Endothelial cell of umbilical vein (primary cell): ENCODE data around the gene PROZ. TPM values are rescaled to one million over a fixed set of nuclear protein-coding genes. Genes with fewer than 3 reads are reported as not detected.

Experiments used
- BruUV-seq: library from RNA; stranded (reverse); fragments of 400-500 nt; replicated peaks from 2 replicates; lab custom pipeline; 2021; lab: Mats Ljungman, UMichigan
- CTCF ChIA-PET: fragments of 300-600, 350-600 bp; sonication (Branson Sonifier 250); formaldehyde crosslinking; loops from one replicate; lab custom pipeline; 2021; ENCODE audit warnings: antibody characterized with exemption, inconsistent platforms; lab: Charles Lee
- POLR2A ChIA-PET: fragments of 300-600, 350-600 bp; sonication (Branson Sonifier 250); formaldehyde crosslinking; loops from one replicate; lab custom pipeline; 2021; ENCODE audit warnings: antibody characterized with exemption, inconsistent platforms; lab: Charles Lee
- DNase-seq: peaks from one replicate; pipeline ENCODE4 v3.0.0-alpha.2; 2011; ENCODE audit warnings: low read depth, low spot score
- FAIRE-seq: peaks from 2 replicates; lab custom pipeline; 2011; peaks lifted over from hg19 to GRCh38; lab: Jason Lieb, UNC
- H2AFZ ChIP-seq: 2 replicates; pipeline ENCODE4 v1.6.0; 2012; ENCODE audit warnings: low read depth, low read length, control low read depth, inconsistent platforms
- H3K27ac ChIP-seq: 2 replicates; pipeline ENCODE4 v1.5.1; 2011; ENCODE audit warnings: low read depth, mild to moderate bottlenecking, control low read depth, low read length, moderate library complexity; ENCODE audit not compliant: insufficient read depth
- H3K27me3 ChIP-seq, 2 experiments: 2 replicates each; pipeline versions ENCODE4 v1.6.0 to v1.6.1; 2011; ENCODE audit warnings: low read length in 2 of 2, mixed read lengths in 1 of 2; ENCODE audit not compliant: control insufficient read depth in 2 of 2, insufficient read depth in 2 of 2
- H3K36me3 ChIP-seq, 2 experiments: 2 replicates in 1 of 2; 3 replicates in 1 of 2; pipeline ENCODE4 v1.5.1; 2011; ENCODE audit warnings: low read length in 2 of 2, mild to moderate bottlenecking in 1 of 2, moderate library complexity in 1 of 2; ENCODE audit not compliant: control insufficient read depth in 2 of 2, insufficient read depth in 2 of 2; ENCODE audit errors: extremely low read depth in 1 of 2
- H3K4me1 ChIP-seq: 3 replicates; pipeline ENCODE4 v1.5.1; 2011; ENCODE audit warnings: mild to moderate bottlenecking, low read length; ENCODE audit not compliant: control insufficient read depth, insufficient read depth; ENCODE audit errors: extremely low read depth
- H3K4me2 ChIP-seq: 2 replicates; pipeline ENCODE4 v1.6.1; 2011; ENCODE audit warnings: low read length, control low read depth, mixed read lengths; ENCODE audit not compliant: insufficient read depth
- H3K4me3 ChIP-seq, 3 experiments: fragments of 200-600 bp in 1 of 3; sonication (generic), shearing (Covaris generic) in 1 of 3; replicated peaks in 1 of 3; 2 replicates each; pipeline ENCODE4 v1.5.1; 2011 to 2016; ENCODE audit warnings: control low read depth in 3 of 3, low read length in 3 of 3, mild to moderate bottlenecking in 2 of 3, inconsistent platforms in 1 of 3, low read depth in 1 of 3, moderate library complexity in 1 of 3; ENCODE audit not compliant: insufficient read depth in 1 of 3
- H3K79me2 ChIP-seq: 2 replicates; pipeline ENCODE4 v1.6.0; 2012; ENCODE audit warnings: low read length, inconsistent platforms; ENCODE audit not compliant: control insufficient read depth, insufficient read depth
- H3K9ac ChIP-seq: replicated peaks from 2 replicates; pipeline ENCODE3; 2011; ENCODE audit warnings: low read length, control low read depth; ENCODE audit not compliant: insufficient read depth; ENCODE audit errors: extremely low read depth
- H3K9me1 ChIP-seq: replicated peaks from 3 replicates; pipeline ENCODE4 v1.6.0; 2011; ENCODE audit warnings: mild to moderate bottlenecking, low read length; ENCODE audit not compliant: control insufficient read depth, insufficient read depth; ENCODE audit errors: extremely low read depth
- H3K9me3 ChIP-seq: replicated peaks from 2 replicates; pipeline ENCODE4 v1.5.1; 2012; ENCODE audit warnings: low read length, inconsistent platforms; ENCODE audit not compliant: control insufficient read depth, insufficient read depth
- H4K20me1 ChIP-seq: replicated peaks from 2 replicates; pipeline ENCODE3; 2011; ENCODE audit warnings: mild to moderate bottlenecking, low read length; ENCODE audit not compliant: control insufficient read depth, insufficient read depth; ENCODE audit errors: extremely low read depth
- EZH2 ChIP-seq: IDR thresholded peaks from 2 replicates; pipeline ENCODE4 v1.6.1; 2012; ENCODE audit warnings: borderline replicate concordance, low read depth, mild to moderate bottlenecking, moderate library complexity, low read length, inconsistent platforms; ENCODE audit not compliant: severe bottlenecking
- FOS ChIP-seq: IDR thresholded peaks from 2 replicates; pipeline ENCODE4 v1.6.1; 2011; ENCODE audit warnings: mild to moderate bottlenecking, low read length, moderate library complexity, borderline replicate concordance; ENCODE audit not compliant: insufficient read depth
- GATA2 ChIP-seq: IDR thresholded peaks from 2 replicates; pipeline ENCODE4 v1.7.0; 2011; ENCODE audit warnings: low read depth, mild to moderate bottlenecking, moderate library complexity, mixed read lengths, low read length; ENCODE audit not compliant: insufficient read length, insufficient read depth
- JUN ChIP-seq: IDR thresholded peaks from 2 replicates; pipeline ENCODE4 v1.6.1; 2011; ENCODE audit warnings: borderline replicate concordance, low read depth; ENCODE audit not compliant: insufficient read length, insufficient read depth
- MYC ChIP-seq: IDR thresholded peaks from one replicate; pipeline ENCODE4 v1.6.1; 2011; ENCODE audit warnings: mild to moderate bottlenecking, low read depth, low read length
- POLR2A ChIP-seq: IDR thresholded peaks from 2 replicates; pipeline ENCODE4 v1.6.1; 2012; ENCODE audit warnings: low read depth, mild to moderate bottlenecking, control low read depth, low read length
- POLR2AphosphoS5 ChIP-seq: IDR thresholded peaks from 2 replicates; pipeline ENCODE4 v1.6.1; 2012; ENCODE audit warnings: low read depth, mild to moderate bottlenecking, control low read depth, low read length, moderate library complexity; ENCODE audit not compliant: insufficient read depth
- dilution Hi-C: fragments of 300-500 bp; cut with MboI; formaldehyde crosslinking; loops from one replicate; pipeline ENCODE4 v1.15.0; 2019; ENCODE audit warnings: low sequenced_read_pairs; ENCODE audit not compliant: extremely low pct_ligation_motif_present
- intact Hi-C: fragments of 100-400 bp; cut with micrococcal nuclease; formaldehyde crosslinking; loops from one replicate; pipeline ENCODE4 v1.10.0; 2022
- polyA plus RNA-seq, 4 experiments: library from polyadenylated mRNA; depleted of rRNA in 3 of 4; stranded (reverse) in 3 of 4; unstranded in 1 of 4; fragments of >200 nt; gene quantifications; 2 replicates each; pipeline versions ENCODE4 v1.2.1 to v1.2.3, GENCODE V29; 2011 to 2012; ENCODE audit warnings: missing spikeins in 1 of 4
- total RNA-seq: library from RNA; stranded (reverse); gene quantifications from 2 replicates; pipeline ENCODE4 v1.2.3, GENCODE V29; 2021
- TF ChIP-seq, protein P1 (sequence below), 2 donors: IDR thresholded peaks; 1 replicate in 1 of 2; 2 replicates in 1 of 2; pipeline ENCODE4 v1.5.1; 2011; ENCODE audit warnings: low read length in 2 of 2, mild to moderate bottlenecking in 2 of 2, moderate library complexity in 2 of 2, control low read depth in 1 of 2, inconsistent platforms in 1 of 2, low read depth in 1 of 2; ENCODE audit not compliant: insufficient read depth in 1 of 2; ENCODE audit errors: extremely low read depth in 1 of 2
- TF ChIP-seq, protein P2 (sequence below): IDR thresholded peaks from 2 replicates; pipeline ENCODE4 v1.6.1; 2011; ENCODE audit not compliant: insufficient read depth, insufficient read length

PROZ gene
- total and polyA plus RNA-seq, 2 donors (not counting 3 experiments of a cell fraction or from before 2014, with no cell fraction given), result not detected

DNA sequence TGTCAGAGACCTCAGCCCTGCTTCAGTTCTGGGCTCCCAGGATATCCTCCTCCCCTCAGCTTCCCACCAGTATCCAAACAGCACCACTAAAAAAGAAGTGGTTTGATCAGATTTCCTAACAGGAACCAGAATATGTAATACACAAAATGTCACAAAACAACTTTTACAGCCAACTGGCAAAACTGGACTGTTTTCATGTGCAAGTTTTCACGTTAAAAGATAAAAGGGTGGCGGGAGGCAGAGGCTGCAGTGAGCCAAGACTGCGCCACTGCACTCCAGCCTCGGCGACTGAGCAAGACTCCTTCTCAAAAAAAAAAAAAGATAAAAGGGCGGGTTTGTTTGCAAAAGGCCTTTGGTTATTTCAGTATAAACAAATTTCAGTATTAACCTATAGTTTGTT is 36.9 kb downstream of the PROZ start:
- Histone ChIP-seq H3K4me3 (no peak overlapping the region), H3K36me3 (peaks cover 24 to 30% of the 10 kb centered on the region in 2 experiments), H4K20me1 (no peaks in the 10 kb centered on the region), H3K9me1 (no peaks in the 10 kb centered on the region), H3K27me3 (no peaks in the 10 kb centered on the region), H3K4me1 (peaks cover 4% of the 10 kb centered on the region), H3K9me3 (no peaks in the 10 kb centered on the region), H3K79me2 (peaks cover 8% of the 10 kb centered on the region), H3K27ac (no peak overlapping the region), H3K9ac (no peak overlapping the region), H2AFZ (no peak overlapping the region), H3K4me2 (no peak overlapping the region)
- dilution Hi-C loops, result no loop called here
- no TSS peak for BruUV-seq
- TF ChIP-seq EZH2, result no peak
- no peak for TF ChIP-seq MYC
- TF ChIP-seq, protein P1, sequence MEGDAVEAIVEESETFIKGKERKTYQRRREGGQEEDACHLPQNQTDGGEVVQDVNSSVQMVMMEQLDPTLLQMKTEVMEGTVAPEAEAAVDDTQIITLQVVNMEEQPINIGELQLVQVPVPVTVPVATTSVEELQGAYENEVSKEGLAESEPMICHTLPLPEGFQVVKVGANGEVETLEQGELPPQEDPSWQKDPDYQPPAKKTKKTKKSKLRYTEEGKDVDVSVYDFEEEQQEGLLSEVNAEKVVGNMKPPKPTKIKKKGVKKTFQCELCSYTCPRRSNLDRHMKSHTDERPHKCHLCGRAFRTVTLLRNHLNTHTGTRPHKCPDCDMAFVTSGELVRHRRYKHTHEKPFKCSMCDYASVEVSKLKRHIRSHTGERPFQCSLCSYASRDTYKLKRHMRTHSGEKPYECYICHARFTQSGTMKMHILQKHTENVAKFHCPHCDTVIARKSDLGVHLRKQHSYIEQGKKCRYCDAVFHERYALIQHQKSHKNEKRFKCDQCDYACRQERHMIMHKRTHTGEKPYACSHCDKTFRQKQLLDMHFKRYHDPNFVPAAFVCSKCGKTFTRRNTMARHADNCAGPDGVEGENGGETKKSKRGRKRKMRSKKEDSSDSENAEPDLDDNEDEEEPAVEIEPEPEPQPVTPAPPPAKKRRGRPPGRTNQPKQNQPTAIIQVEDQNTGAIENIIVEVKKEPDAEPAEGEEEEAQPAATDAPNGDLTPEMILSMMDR (IDR thresholded peaks at IDR 0.05; ENCODE audit: extremely low read depth in 1 of 2, insufficient read depth in 1 of 2, low read depth in 1 of 2, low read length in 2 of 2), result no peak
- TF ChIP-seq POLR2AphosphoS5, result no peak
- TF ChIP-seq, protein P2, sequence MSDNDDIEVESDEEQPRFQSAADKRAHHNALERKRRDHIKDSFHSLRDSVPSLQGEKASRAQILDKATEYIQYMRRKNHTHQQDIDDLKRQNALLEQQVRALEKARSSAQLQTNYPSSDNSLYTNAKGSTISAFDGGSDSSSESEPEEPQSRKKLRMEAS, result no peak
- TF ChIP-seq GATA2, result no peak
- TF ChIP-seq FOS, result no peak
- no peak for TF ChIP-seq JUN
- no peak for TF ChIP-seq POLR2A
- FAIRE-seq, result no peak
- intact Hi-C loops, result no loop called here
- ChIA-PET CTCF (no interaction called here), POLR2A (no interaction called here)
- no peak for DNase-seq
